CD4-positive, alpha-beta T cell treated with Interleukin-2 at 100 ng/mL for 4 hours (primary cell): ENCODE measurements around the gene GNPNAT1.
"Not testable (repeated sequence)": the region's sequence is repeated elsewhere in the genome, so short reads cannot be mapped to it uniquely, and the experiment has no call there.

Experiments used
- DNase-seq: peaks from one replicate; pipeline ENCODE4 v3.0.0-alpha.2; 2020; ENCODE audit warnings: low spot score

GNPNAT1 gene

DNA sequence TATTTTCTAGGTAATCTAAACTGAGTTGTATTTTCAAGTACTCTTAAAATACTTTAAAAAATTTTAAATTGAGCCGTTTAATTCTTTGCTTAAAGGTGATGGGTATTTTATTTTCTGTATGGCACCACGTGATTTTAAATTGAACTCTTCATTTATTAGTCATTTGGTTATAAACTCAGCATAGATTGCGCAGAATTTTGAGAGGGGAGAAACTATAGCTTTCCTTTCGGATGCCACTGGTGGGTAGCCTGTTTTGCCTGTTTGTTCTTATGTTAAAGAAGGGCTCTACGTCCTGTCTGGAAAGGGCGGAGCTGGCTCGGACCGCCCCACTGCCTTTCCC lies 61.9 kb downstream of the GNPNAT1 start:
- DNase-seq, result no peak

DNA sequence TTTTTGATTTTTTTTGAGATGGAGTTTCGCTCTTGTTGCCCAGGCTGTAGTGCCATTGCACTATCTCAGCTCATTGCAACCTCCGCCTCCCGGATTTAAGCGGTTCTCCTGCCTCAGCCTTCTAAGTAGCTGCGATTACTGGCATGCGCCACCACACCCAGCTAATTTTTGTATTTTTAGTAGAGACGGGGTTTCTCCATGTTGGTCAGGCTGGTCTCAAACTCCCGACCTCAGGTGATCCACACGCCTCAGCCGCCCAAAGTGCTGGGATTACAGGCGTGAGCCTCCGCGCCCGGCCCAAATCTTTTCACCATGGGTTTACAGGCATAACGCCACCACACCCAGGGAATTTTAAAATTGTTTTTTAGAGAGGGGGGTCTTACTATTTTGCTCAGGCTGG lies 62.4 kb downstream of the GNPNAT1 start:
- DNase-seq, result not testable (repeated sequence)

DNA sequence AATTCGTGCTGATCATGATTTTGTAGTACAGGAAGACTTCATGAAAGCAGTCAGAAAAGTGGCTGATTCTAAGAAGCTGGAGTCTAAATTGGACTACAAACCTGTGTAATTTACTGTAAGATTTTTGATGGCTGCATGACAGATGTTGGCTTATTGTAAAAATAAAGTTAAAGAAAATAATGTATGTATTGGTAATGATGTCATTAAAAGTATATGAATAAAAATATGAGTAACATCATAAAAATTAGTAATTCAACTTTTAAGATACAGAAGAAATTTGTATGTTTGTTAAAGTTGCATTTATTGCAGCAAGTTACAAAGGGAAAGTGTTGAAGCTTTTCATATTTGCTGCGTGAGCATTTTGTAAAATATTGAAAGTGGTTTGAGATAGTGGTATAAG lies 63.9 kb downstream of the GNPNAT1 start:
- not testable (repeated sequence) for DNase-seq
